Kidney (tissue), 14 donors: ENCODE data around the gene NOL3. TPM values are rescaled to one million over a fixed set of nuclear protein-coding genes. Genes with fewer than 3 reads are reported as not detected.

Experiments
- DNase-seq, 5 donors: peaks; one replicate each; pipeline ENCODE4 v3.0.0-alpha.2; 2013 to 2020
- FAIRE-seq: peaks from 2 replicates; lab custom pipeline; 2012; peaks lifted over from hg19 to GRCh38; lab: Jason Lieb, UNC
- H3K27ac ChIP-seq, 2 donors: one replicate each; pipeline ENCODE4 v1.7.0; 2013; ENCODE audit warnings: low read depth in 2 of 2, low read length in 2 of 2, inconsistent platforms in 1 of 2
- H3K27me3 ChIP-seq: one replicate; pipeline ENCODE4 v1.7.1; 2013; ENCODE audit warnings: low read length, inconsistent platforms; ENCODE audit not compliant: control insufficient read depth, insufficient read depth
- H3K36me3 ChIP-seq, 3 donors: one replicate each; pipeline versions ENCODE4 v1.7.0 to v1.7.1; 2013; ENCODE audit warnings: low read length in 3 of 3, control low read depth in 1 of 3, inconsistent platforms in 1 of 3; ENCODE audit not compliant: insufficient read depth in 3 of 3, control insufficient read depth in 2 of 3
- H3K4me1 ChIP-seq, 3 donors: one replicate each; pipeline versions ENCODE4 v1.7.0 to v1.7.1; 2013; ENCODE audit warnings: low read length in 3 of 3, inconsistent platforms in 1 of 3, low read depth in 1 of 3; ENCODE audit not compliant: control insufficient read depth in 2 of 3, insufficient read depth in 2 of 3
- H3K4me3 ChIP-seq, 3 donors: one replicate each; pipeline versions ENCODE4 v1.7.0 to v1.8.1; 2013; ENCODE audit warnings: low read length in 3 of 3, control low read depth in 1 of 3, inconsistent platforms in 1 of 3
- H3K9ac ChIP-seq, 3 donors: one replicate each; pipeline versions ENCODE4 v1.7.0 to v1.7.1; 2013; ENCODE audit warnings: low read length in 3 of 3, control low read depth in 1 of 3, inconsistent platforms in 1 of 3
- H3K9me3 ChIP-seq, 3 donors: one replicate each; pipeline versions ENCODE4 v1.7.0 to v1.7.1; 2013; ENCODE audit warnings: low read length in 3 of 3, control low read depth in 1 of 3, inconsistent platforms in 1 of 3; ENCODE audit not compliant: control insufficient read depth in 2 of 3, insufficient read depth in 1 of 3
- CTCF ChIP-seq: IDR thresholded peaks from 3 replicates; pipeline ENCODE4 v1.5.1; 2012; ENCODE audit warnings: mild to moderate bottlenecking, moderate library complexity, borderline replicate concordance; ENCODE audit not compliant: insufficient read depth; ENCODE audit errors: extremely low read depth
- intact Hi-C: fragments of 100-400 bp; cut with DNase I; formaldehyde crosslinking; loops from one replicate; pipeline ENCODE4 v1.11.1; 2022
- polyA plus RNA-seq: library from polyadenylated mRNA; stranded (reverse); fragments of 350-450 nt; fragmentation: Illumina TruSeq; extraction: RNeasy Lipid Tissue Mini Kit (QIAGEN cat#74804); gene quantifications from one replicate; pipeline ENCODE4 v1.2.3, GENCODE V29; 2014; ENCODE audit warnings: low read depth, low replicate concordance; ENCODE audit not compliant: insufficient read depth
- total RNA-seq: library from RNA; stranded (reverse); fragmentation: NEBNext Ultra II Directional; extraction: Animal tissue kit (Norgen Biotek cat#: 25700); gene quantifications from one replicate; pipeline ENCODE4 v1.2.1, GENCODE V29; 2021
- donor health status: control.
- donor health status: control.
- donor health status: control.
- donor health status: control.
- donor health status: control.
- donor health status: DM: yes; HTN: yes; CAD: no.
- donor health status: Normal renal cell carcinoma (clear cell type).

NOL3 gene
- total and polyA plus RNA-seq, 2 donors from 2014 or later = 35.3 to 36.4 TPM

GRCh38 chr16:67191411-67191994 lies 21.2 kb downstream of the NOL3 start:
- intact Hi-C loops = no loop called here

GRCh38 chr16:67191995-67192681 lies 21.8 kb downstream of the NOL3 start, which contains the start of gene E2F4:
E2F4 (plus strand) TSS chr16:67192155; CDS start chr16:67192228, 73 bp downstream.
- intact Hi-C loops = no loop called here
- Histone ChIP-seq H3K4me1 (peaks cover 0 to 35% (median 21%) of the 10 kb centered on the region in 3 donors), H3K27me3 (no peaks in the 10 kb centered on the region), H3K36me3 (peaks cover 7 to 38% (median 24%) of the 10 kb centered on the region in 3 donors), H3K4me3 (peak within 1 kb of the TSS; percentile 86 to 99 (median 93)), H3K9me3 (no peaks in the 10 kb centered on the region), H3K9ac (peak within 1 kb of the TSS; percentile 59 to 99 (median 97)), H3K27ac (no peak within 1 kb of the TSS)
- FAIRE-seq (no peak), DNase-seq (peak; percentile 90 to 96 (median 94))
- TF ChIP-seq CTCF = no peak

More at GRCh38 chr16:67191411-67191994, 21.2 kb downstream of the NOL3 start:
- Histone ChIP-seq H3K9ac (no peak overlapping the region), H3K27me3 (no peaks in the 10 kb centered on the region), H3K9me3 (no peaks in the 10 kb centered on the region), H3K4me3 (peak overlapping the region; percentile 22 to 99 (median 23)), H3K36me3 (peaks cover 4 to 32% (median 20%) of the 10 kb centered on the region in 3 donors), H3K27ac (no peak overlapping the region), H3K4me1 (peaks cover 0 to 28% (median 15%) of the 10 kb centered on the region in 3 donors)
- no peak for FAIRE-seq
- no peak for DNase-seq
- TF ChIP-seq CTCF = no peak

GRCh38 chr16:67192781-67193361 lies 22.5 kb downstream of the NOL3 start:
- intact Hi-C loops = no loop called here
- H3K4me1 ChIP-seq = peaks cover 0 to 42% (median 28%) of the 10 kb centered on the region in 3 donors
- H3K27ac ChIP-seq = no peak overlapping the region
- no peaks in the 10 kb centered on the region for H3K9me3 ChIP-seq
- TF ChIP-seq CTCF = no peak
- FAIRE-seq = no peak
- no peak for DNase-seq
- peak overlapping the region; percentile 59 to 99 (median 97) for H3K9ac ChIP-seq
- H3K36me3 ChIP-seq = peaks cover 7 to 45% (median 26%) of the 10 kb centered on the region in 3 donors
- no peaks in the 10 kb centered on the region for H3K27me3 ChIP-seq
- peak overlapping the region; percentile 86 to 99 (median 93) for H3K4me3 ChIP-seq
